Kidney (tissue), 14 donors: ENCODE measurements around the gene HOMER2. TPM values are rescaled to one million over a fixed set of nuclear protein-coding genes. Genes with fewer than 3 reads are reported as not detected.

ENCODE experiments used
- DNase-seq, 5 donors: peaks; one replicate each; pipeline ENCODE4 v3.0.0-alpha.2; 2013 to 2020
- FAIRE-seq: peaks from 2 replicates; lab custom pipeline; 2012; peaks lifted over from hg19 to GRCh38; lab: Jason Lieb, UNC
- H3K27ac ChIP-seq, 2 donors: one replicate each; pipeline ENCODE4 v1.7.0; 2013; ENCODE audit warnings: low read depth in 2 of 2, low read length in 2 of 2, inconsistent platforms in 1 of 2
- H3K27me3 ChIP-seq: one replicate; pipeline ENCODE4 v1.7.1; 2013; ENCODE audit warnings: low read length, inconsistent platforms; ENCODE audit not compliant: control insufficient read depth, insufficient read depth
- H3K36me3 ChIP-seq, 3 donors: one replicate each; pipeline versions ENCODE4 v1.7.0 to v1.7.1; 2013; ENCODE audit warnings: low read length in 3 of 3, control low read depth in 1 of 3, inconsistent platforms in 1 of 3; ENCODE audit not compliant: insufficient read depth in 3 of 3, control insufficient read depth in 2 of 3
- H3K4me1 ChIP-seq, 3 donors: one replicate each; pipeline versions ENCODE4 v1.7.0 to v1.7.1; 2013; ENCODE audit warnings: low read length in 3 of 3, inconsistent platforms in 1 of 3, low read depth in 1 of 3; ENCODE audit not compliant: control insufficient read depth in 2 of 3, insufficient read depth in 2 of 3
- H3K4me3 ChIP-seq, 3 donors: one replicate each; pipeline versions ENCODE4 v1.7.0 to v1.8.1; 2013; ENCODE audit warnings: low read length in 3 of 3, control low read depth in 1 of 3, inconsistent platforms in 1 of 3
- H3K9ac ChIP-seq, 3 donors: one replicate each; pipeline versions ENCODE4 v1.7.0 to v1.7.1; 2013; ENCODE audit warnings: low read length in 3 of 3, control low read depth in 1 of 3, inconsistent platforms in 1 of 3
- H3K9me3 ChIP-seq, 3 donors: one replicate each; pipeline versions ENCODE4 v1.7.0 to v1.7.1; 2013; ENCODE audit warnings: low read length in 3 of 3, control low read depth in 1 of 3, inconsistent platforms in 1 of 3; ENCODE audit not compliant: control insufficient read depth in 2 of 3, insufficient read depth in 1 of 3
- CTCF ChIP-seq: IDR thresholded peaks from 3 replicates; pipeline ENCODE4 v1.5.1; 2012; ENCODE audit warnings: mild to moderate bottlenecking, moderate library complexity, borderline replicate concordance; ENCODE audit not compliant: insufficient read depth; ENCODE audit errors: extremely low read depth
- intact Hi-C: fragments of 100-400 bp; cut with DNase I; formaldehyde crosslinking; loops from one replicate; pipeline ENCODE4 v1.11.1; 2022
- polyA plus RNA-seq: library from polyadenylated mRNA; stranded (reverse); fragments of 350-450 nt; fragmentation: Illumina TruSeq; extraction: RNeasy Lipid Tissue Mini Kit (QIAGEN cat#74804); gene quantifications from one replicate; pipeline ENCODE4 v1.2.3, GENCODE V29; 2014; ENCODE audit warnings: low read depth, low replicate concordance; ENCODE audit not compliant: insufficient read depth
- total RNA-seq: library from RNA; stranded (reverse); fragmentation: NEBNext Ultra II Directional; extraction: Animal tissue kit (Norgen Biotek cat#: 25700); gene quantifications from one replicate; pipeline ENCODE4 v1.2.1, GENCODE V29; 2021
- donor health status: control.
- donor health status: control.
- donor health status: control.
- donor health status: control.
- donor health status: control.
- donor health status: DM: yes; HTN: yes; CAD: no.
- donor health status: Normal renal cell carcinoma (clear cell type).

Gene HOMER2
- total and polyA plus RNA-seq, 2 donors from 2014 or later = 4.6 to 35.8 TPM

GRCh38 chr15:82803793-82804574 is 148.5 kb downstream of the HOMER2 start:
- no peaks in the 10 kb centered on the region for H3K4me1 ChIP-seq
- no peak for DNase-seq
- no peak overlapping the region for H3K4me3 ChIP-seq
- H3K36me3 ChIP-seq = no peaks in the 10 kb centered on the region
- H3K9ac ChIP-seq = no peak overlapping the region
- no peaks in the 10 kb centered on the region for H3K9me3 ChIP-seq
- no peak for TF ChIP-seq CTCF
- H3K27me3 ChIP-seq = no peaks in the 10 kb centered on the region
- H3K27ac ChIP-seq = no peak overlapping the region
- intact Hi-C loops = no loop called here
- FAIRE-seq = no peak

GRCh38 chr15:82802497-82802896 is 150.0 kb downstream of the HOMER2 start:
- no peaks in the 10 kb centered on the region for H3K36me3 ChIP-seq
- H3K27me3 ChIP-seq = no peaks in the 10 kb centered on the region
- intact Hi-C loops = no loop called here
- TF ChIP-seq CTCF = no peak
- DNase-seq = no peak
- no peaks in the 10 kb centered on the region for H3K4me1 ChIP-seq
- no peaks in the 10 kb centered on the region for H3K9me3 ChIP-seq
- no peak overlapping the region for H3K27ac ChIP-seq
- H3K9ac ChIP-seq = no peak overlapping the region
- H3K4me3 ChIP-seq = no peak overlapping the region
- no peak for FAIRE-seq

- Histone ChIP-seq H3K9me3 (no peaks in the 10 kb centered on the region), H3K9ac (no peak overlapping the region), H3K4me1 (no peaks in the 10 kb centered on the region), H3K4me3 (no peak overlapping the region), H3K27me3 (no peaks in the 10 kb centered on the region), H3K36me3 (no peaks in the 10 kb centered on the region), H3K27ac (no peak overlapping the region)
- intact Hi-C loops = no loop called here
- DNase-seq (no peak), FAIRE-seq (no peak)
- no peak for TF ChIP-seq CTCF
Observed at GRCh38 chr15:82799183-82799841, 153.2 kb downstream of the HOMER2 start.

Other genes with a start within 250 kb of the HOMER2 start
- gene AP3B2, start 242.8 kb downstream of the HOMER2 start, total RNA-seq = 4.7 TPM
- gene AP3B2, start 242.8 kb downstream of the HOMER2 start, polyA plus RNA-seq = 1.8 TPM
- gene FSD2, start 146.7 kb downstream of the HOMER2 start, total RNA-seq = not detected
- gene FSD2, start 146.7 kb downstream of the HOMER2 start, polyA plus RNA-seq = not detected
- 13.8 TPM for gene WHAMM, start 143.1 kb downstream of the HOMER2 start, total RNA-seq
- 4.0 TPM for gene WHAMM, start 143.1 kb downstream of the HOMER2 start, polyA plus RNA-seq
- 20.3 TPM for gene RAMAC, start 33.5 kb upstream of the HOMER2 start, total RNA-seq
- 18.3 TPM for gene RAMAC, start 33.5 kb upstream of the HOMER2 start, polyA plus RNA-seq
- 20.5 TPM for gene C15orf40, start 58.9 kb upstream of the HOMER2 start, total RNA-seq
- gene C15orf40, start 58.9 kb upstream of the HOMER2 start, polyA plus RNA-seq = 44.1 TPM
- 52.0 TPM for gene BTBD1, start 114.5 kb upstream of the HOMER2 start, total RNA-seq
- gene BTBD1, start 114.5 kb upstream of the HOMER2 start, polyA plus RNA-seq = 29.1 TPM
- gene TM6SF1, start 154.9 kb upstream of the HOMER2 start, total RNA-seq = 10.4 TPM
- gene TM6SF1, start 154.9 kb upstream of the HOMER2 start, polyA plus RNA-seq = 2.6 TPM